ENCODE results near the gene SLC34A2.
"Not testable (repeated sequence)": the region's sequence is repeated elsewhere in the genome, so short reads cannot be mapped to it uniquely, and the experiment has no call there.

The SLC34A2 gene

GRCh38 chr4:25654971-25655963 lies at the start of gene SLC34A2:
TSS of gene SLC34A2 (plus strand) at chr4:25655851. CDS start at chr4:25662501, 6,650 bp downstream.
- DNase-seq, result peak in 1 of 2 experiments; percentile 7

- DNase-seq, result no peak
Observed at GRCh38 chr4:25608644-25609043, 47.0 kb upstream of the SLC34A2 start.

- no peak for DNase-seq
Observed at GRCh38 chr4:25609976-25610375, 45.7 kb upstream of the SLC34A2 start.

- DNase-seq, result not testable (repeated sequence)
Observed at GRCh38 chr4:25613613-25614012, 42.0 kb upstream of the SLC34A2 start.

- no peak for DNase-seq
Observed at GRCh38 chr4:25614807-25615206, 40.8 kb upstream of the SLC34A2 start.

- no peak for DNase-seq
Observed at GRCh38 chr4:25621027-25621930, 34.4 kb upstream of the SLC34A2 start.

GRCh38 chr4:25624616-25625015 lies 31.0 kb upstream of the SLC34A2 start:
- no peak for DNase-seq

- no peak for DNase-seq
Observed at GRCh38 chr4:25628451-25628850, 27.2 kb upstream of the SLC34A2 start.

- DNase-seq, result no peak
Observed at GRCh38 chr4:25632135-25632534, 23.5 kb upstream of the SLC34A2 start.

- no peak for DNase-seq
Observed at GRCh38 chr4:25633541-25633940, 22.1 kb upstream of the SLC34A2 start.

- DNase-seq, result no peak
Observed at GRCh38 chr4:25635501-25635900, 20.1 kb upstream of the SLC34A2 start.

- DNase-seq, result no peak
Observed at GRCh38 chr4:25637581-25638220, 17.9 kb upstream of the SLC34A2 start.

- DNase-seq, result no peak
Observed at GRCh38 chr4:25638221-25638601, 17.4 kb upstream of the SLC34A2 start.

GRCh38 chr4:25638806-25639205 lies 16.8 kb upstream of the SLC34A2 start:
- DNase-seq, result no peak

- no peak for DNase-seq
Observed at GRCh38 chr4:25650311-25650710, 5.3 kb upstream of the SLC34A2 start.

GRCh38 chr4:25651682-25652081 lies 4.0 kb upstream of the SLC34A2 start:
- no peak for DNase-seq

- peak in 1 of 2 experiments; percentile 10 for DNase-seq
Observed at GRCh38 chr4:25654031-25654970, 1.4 kb upstream of the SLC34A2 start.

- DNase-seq, result no peak
Observed at GRCh38 chr4:25656031-25656430, 380 bp downstream of the SLC34A2 start.

GRCh38 chr4:25658357-25658771 lies 2.7 kb downstream of the SLC34A2 start:
- no peak for DNase-seq

GRCh38 chr4:25658777-25659176 lies 3.1 kb downstream of the SLC34A2 start:
- no peak for DNase-seq

GRCh38 chr4:25661441-25661840 lies 5.8 kb downstream of the SLC34A2 start:
- DNase-seq, result not testable (repeated sequence)

- no peak for DNase-seq
Observed at GRCh38 chr4:25662306-25662705, 6.7 kb downstream of the SLC34A2 start.
